IPS DF 4.7 (cell line): ENCODE results near the gene AFMID.

Experiments
- DNase-seq: peaks from one replicate; pipeline ENCODE4 v3.0.0-alpha.2; 2013; ENCODE audit warnings: low spot score; ENCODE audit errors: extremely low read depth

The AFMID gene

DNA sequence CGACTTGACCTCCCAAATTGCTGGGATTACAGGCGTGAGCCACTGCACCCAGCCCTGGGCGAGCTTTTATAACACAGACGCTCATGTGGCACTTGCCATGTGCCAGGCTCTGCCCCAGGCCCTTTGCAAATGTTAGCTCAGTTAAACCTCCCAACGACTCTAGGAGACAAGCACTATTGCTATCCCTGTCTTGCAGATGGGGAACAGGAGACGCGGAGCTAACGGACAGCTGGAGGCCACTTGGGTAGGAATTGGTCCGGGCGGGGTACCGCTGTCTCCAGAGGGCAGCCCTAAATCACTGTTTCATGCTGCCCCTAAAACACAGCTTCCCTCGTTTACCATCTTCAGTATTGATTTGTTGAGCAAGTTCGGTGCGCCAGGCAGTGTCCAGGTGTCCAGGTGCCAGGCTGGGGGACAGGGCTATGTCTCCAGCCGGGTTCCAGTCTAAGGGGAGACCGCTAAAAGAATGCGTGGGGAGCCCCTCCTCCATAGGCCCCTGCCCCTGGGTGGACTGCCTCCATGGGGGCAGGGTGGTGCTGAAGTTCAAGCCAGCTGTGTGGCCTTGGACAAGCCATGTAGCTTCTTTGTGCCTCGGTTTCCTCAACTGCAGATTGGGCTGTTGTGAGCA lies 68.0 kb downstream of the AFMID start:
- no peak for DNase-seq

DNA sequence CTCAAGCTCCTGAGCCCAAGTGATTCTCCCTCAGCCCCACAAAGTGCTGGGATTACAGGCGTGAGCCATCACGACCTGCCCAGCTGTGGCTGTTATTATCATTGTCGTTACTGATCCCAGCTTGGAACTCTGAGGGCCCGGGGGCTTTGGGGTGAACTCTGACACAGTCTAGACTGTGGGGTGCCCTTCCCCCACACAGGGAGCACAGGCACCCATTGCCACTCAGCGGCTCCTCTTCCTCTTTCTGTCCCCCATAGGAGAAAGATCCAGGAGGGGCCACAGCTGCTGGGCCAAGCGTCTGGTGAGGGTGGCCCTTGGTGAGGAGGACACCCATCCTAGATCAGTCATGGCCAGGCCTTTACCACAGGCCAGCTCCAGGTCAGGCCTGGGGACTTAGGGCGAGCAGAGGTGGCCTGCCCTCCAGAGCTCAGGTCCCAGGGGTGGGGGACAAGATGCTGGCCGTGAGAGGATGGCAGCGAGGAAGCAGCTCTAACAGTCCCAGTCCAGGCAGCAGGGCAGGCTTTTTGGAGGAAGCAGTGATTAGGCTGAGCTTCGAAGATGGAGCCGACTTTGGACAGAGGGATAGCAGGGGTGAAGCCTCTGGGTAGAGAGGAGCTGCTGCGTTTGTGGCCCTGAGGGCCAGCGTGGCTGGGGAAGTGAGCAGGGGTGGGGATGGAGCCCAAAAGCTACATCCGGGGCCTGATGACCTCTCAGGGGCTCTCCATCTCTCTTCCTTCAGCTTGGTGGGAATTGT lies 69.0 kb downstream of the AFMID start:
- DNase-seq: no peak

DNA sequence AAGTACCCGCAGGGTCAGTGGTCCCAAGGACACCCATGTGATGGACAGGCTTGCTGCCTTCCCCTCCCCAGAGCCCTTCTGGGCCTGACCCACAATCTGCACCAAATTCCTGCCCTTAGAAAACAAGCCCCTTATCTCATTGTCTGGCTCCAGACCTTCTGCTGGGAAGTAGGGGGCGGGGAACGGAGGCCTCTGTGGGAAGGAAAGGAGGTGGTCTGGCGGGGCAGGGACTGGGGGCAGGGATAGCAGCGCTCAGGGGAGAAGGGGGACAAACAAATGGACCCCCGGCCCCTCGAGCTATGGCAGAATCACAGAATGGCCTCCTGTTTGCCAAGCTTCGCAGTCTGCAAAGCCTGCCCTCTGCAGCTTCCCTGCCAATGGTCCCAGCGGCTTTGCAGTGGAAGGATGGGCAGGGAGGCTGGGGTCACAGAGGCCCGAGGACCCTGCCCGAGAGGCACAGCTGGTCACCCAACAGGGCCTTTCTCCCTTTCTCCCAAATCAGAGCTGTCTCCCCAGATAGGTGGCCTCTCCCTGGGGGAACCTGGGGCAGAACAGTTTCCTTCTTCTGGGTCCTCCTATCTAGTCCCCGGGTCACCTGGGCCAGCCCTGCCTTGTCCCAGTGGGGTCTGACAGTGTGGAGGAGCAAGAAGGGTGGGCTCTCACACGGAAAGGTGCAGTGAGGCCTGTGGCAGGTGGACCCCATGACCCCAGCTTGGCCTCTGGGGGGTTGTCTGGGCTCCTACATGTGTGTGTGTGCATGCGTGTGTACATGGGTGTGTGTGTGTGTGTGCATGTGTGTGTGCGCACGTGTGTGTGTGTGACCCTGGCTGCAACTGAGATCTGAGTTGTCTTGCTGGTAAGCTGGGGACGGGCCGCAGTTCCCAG lies 69.8 kb downstream of the AFMID start:
- no peak for DNase-seq
